HEK293 (cell line): Measurements from ENCODE around the gene PPRC1.

Experiments
- HOXA7 ChIP-seq: sonication (generic); formaldehyde crosslinking; IDR thresholded peaks from 2 replicates; pipeline ENCODE4 v1.8.1; 2022; ENCODE audit warnings: missing genetic modification reagents, borderline replicate concordance
- KLF16 ChIP-seq: fragments of 450-650 bp; formaldehyde crosslinking; IDR thresholded peaks from 2 replicates; pipeline ENCODE4 v1.5.1; 2017; ENCODE audit warnings: missing biosample characterization, missing genetic modification characterization
- SP2 ChIP-seq: fragments of 450-650 bp; formaldehyde crosslinking; IDR thresholded peaks from 2 replicates; pipeline ENCODE4 v1.5.1; 2016; ENCODE audit warnings: missing biosample characterization, missing genetic modification characterization
- ZBTB21 ChIP-seq: fragments of 450-650 bp; formaldehyde crosslinking; IDR thresholded peaks from 2 replicates; pipeline ENCODE4 v1.5.1; 2017; ENCODE audit warnings: missing biosample characterization, missing genetic modification characterization
- ZNF530 ChIP-seq: fragments of 450-650 bp; formaldehyde crosslinking; IDR thresholded peaks from 2 replicates; pipeline ENCODE4 v1.5.1; 2016; ENCODE audit warnings: low read depth, missing biosample characterization, missing genetic modification characterization
- ZNF549 ChIP-seq: fragments of 450-650 bp; IDR thresholded peaks from 2 replicates; pipeline ENCODE4 v1.5.1; 2018; ENCODE audit warnings: missing biosample characterization, missing genetic modification characterization, mild to moderate bottlenecking, inconsistent platforms, moderate library complexity
- TF ChIP-seq, protein P1 (sequence below): fragments of 450-650 bp; formaldehyde crosslinking; IDR thresholded peaks from 2 replicates; pipeline ENCODE4 v1.5.1; 2016; ENCODE audit warnings: missing biosample characterization, missing genetic modification characterization

GRCh38 chr10:102114861-102115618, 17.8 kb upstream of the PPRC1 start:
- TF ChIP-seq ZNF549: no peak
- TF ChIP-seq ZBTB21 (tag by site-specific recombination): no peak
- peak; percentile 95 for TF ChIP-seq SP2
- peak; percentile 94 for TF ChIP-seq KLF16 (tag by site-specific recombination)
- TF ChIP-seq HOXA7: no peak
- TF ChIP-seq, protein P1, sequence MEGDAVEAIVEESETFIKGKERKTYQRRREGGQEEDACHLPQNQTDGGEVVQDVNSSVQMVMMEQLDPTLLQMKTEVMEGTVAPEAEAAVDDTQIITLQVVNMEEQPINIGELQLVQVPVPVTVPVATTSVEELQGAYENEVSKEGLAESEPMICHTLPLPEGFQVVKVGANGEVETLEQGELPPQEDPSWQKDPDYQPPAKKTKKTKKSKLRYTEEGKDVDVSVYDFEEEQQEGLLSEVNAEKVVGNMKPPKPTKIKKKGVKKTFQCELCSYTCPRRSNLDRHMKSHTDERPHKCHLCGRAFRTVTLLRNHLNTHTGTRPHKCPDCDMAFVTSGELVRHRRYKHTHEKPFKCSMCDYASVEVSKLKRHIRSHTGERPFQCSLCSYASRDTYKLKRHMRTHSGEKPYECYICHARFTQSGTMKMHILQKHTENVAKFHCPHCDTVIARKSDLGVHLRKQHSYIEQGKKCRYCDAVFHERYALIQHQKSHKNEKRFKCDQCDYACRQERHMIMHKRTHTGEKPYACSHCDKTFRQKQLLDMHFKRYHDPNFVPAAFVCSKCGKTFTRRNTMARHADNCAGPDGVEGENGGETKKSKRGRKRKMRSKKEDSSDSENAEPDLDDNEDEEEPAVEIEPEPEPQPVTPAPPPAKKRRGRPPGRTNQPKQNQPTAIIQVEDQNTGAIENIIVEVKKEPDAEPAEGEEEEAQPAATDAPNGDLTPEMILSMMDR (tag by site-specific recombination): no peak
- TF ChIP-seq ZNF530 (tag by site-specific recombination): no peak
